VCaP (cell line): ENCODE measurements around the gene UBA52.
"Not testable (repeated sequence)": the region's sequence is repeated elsewhere in the genome, so short reads cannot be mapped to it uniquely, and the experiment has no call there.

Experiments
- H3K27ac ChIP-seq: fragments of 450-650 bp; 2 replicates; pipeline ENCODE4 v1.5.1; 2017
- CTCF ChIP-seq: fragments of 450-650 bp; conservative IDR thresholded peaks from 2 replicates; pipeline ENCODE4 v1.5.1; 2017; ENCODE audit warnings: mild to moderate bottlenecking, moderate library complexity

The UBA52 gene

GRCh38 chr19:18595475-18595874 is 23.8 kb downstream of the UBA52 start:
- TF ChIP-seq CTCF: no peak
- no peak overlapping the region for H3K27ac ChIP-seq

- TF ChIP-seq CTCF: no peak
- no peak overlapping the region for H3K27ac ChIP-seq
These were observed 25.1 kb downstream of the UBA52 start for GRCh38 chr19:18596752-18597157.

- no peak for TF ChIP-seq CTCF
- H3K27ac ChIP-seq: no peak overlapping the region
These were observed 26.4 kb downstream of the UBA52 start for GRCh38 chr19:18597809-18598660.

- no peak overlapping the region for H3K27ac ChIP-seq
- no peak for TF ChIP-seq CTCF
These were observed 27.8 kb downstream of the UBA52 start for GRCh38 chr19:18599485-18599884.

GRCh38 chr19:18600692-18601397 is 29.2 kb downstream of the UBA52 start:
- not testable (repeated sequence) for H3K27ac ChIP-seq

- H3K27ac ChIP-seq: no peak overlapping the region
These were observed 30.2 kb downstream of the UBA52 start for GRCh38 chr19:18601875-18602274.

GRCh38 chr19:18603255-18603957 is 31.7 kb downstream of the UBA52 start:
- no peak overlapping the region for H3K27ac ChIP-seq
- peak; percentile 40 for TF ChIP-seq CTCF

More at GRCh38 chr19:18601875-18602274, 30.2 kb downstream of the UBA52 start:
- no peak for TF ChIP-seq CTCF
